ENCODE data around the gene BAX. TPM values are rescaled to one million over a fixed set of nuclear protein-coding genes. Genes with fewer than 3 reads are reported as not detected.

BAX gene
- total and polyA plus RNA-seq, 2 of the 4 experiments (the other 2 are of a cell fraction), result 23.3 to 169 TPM

DNA sequence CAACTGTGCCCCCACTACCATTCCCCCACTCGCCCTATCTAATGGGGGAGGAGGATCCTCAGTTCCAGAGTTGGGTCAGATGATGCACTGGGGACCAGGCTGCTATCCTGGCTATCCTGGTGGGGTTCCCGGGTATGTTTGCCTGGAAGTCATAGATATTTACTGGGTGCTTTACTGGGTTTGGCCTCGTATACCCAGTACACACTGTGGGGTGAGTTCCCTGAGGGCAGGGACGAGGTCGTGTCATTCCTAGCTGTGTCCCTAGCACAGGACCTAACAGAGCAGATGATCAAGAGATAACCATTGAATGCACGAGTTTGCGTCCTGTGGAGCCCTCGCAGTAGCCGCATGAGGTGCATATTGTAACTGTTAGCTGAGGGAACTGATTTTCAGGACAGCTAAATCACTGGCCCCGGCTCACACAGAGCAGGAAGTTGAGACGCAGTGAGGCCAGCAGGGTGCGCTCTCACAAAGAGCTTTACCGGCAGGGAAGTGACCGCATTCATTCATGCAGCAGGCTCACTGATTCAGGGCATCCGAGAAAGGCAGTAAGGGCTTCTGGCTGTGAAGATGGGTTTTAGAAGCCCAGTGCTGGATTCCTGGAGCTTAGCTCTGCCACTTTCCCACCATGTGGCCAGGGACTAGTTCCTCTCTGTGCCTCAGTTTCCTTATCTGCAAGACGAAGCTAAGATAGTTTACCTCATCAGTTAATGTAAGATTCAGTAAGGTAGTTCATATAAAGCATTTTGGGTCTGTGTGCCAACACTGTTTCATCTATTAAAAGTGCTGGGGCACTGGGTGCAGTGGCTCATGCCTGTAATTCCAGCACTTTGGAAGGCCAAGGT lies 45.0 kb downstream of the BAX start:
- H3K4ac ChIP-seq (ENCODE audit: low read depth, low read length), result no peak overlapping the region
- H3K4me2 ChIP-seq (ENCODE audit: low read depth, low read length), result no peak overlapping the region
- H3K14ac ChIP-seq (replicated peaks; ENCODE audit: low read depth, low read length), result no peak overlapping the region
- no peak overlapping the region for H2BK15ac ChIP-seq (ENCODE audit: low read depth, low read length)
- H3K27ac ChIP-seq (ENCODE audit: insufficient read depth, low read length), result no peak overlapping the region
- peaks cover 19% of the 10 kb centered on the region for H4K20me1 ChIP-seq (ENCODE audit: insufficient read depth, low read length)
- H2BK120ac ChIP-seq (ENCODE audit: low read depth, low read length), result no peak overlapping the region
- 58% methylated on average over 11 of the region's 16 CpGs; no CpG with 5 or more reads in 1 of the 2 experiments for WGBS, 2 experiments (ENCODE audit: extremely low coverage in 2 of 2, insufficient read length in 1 of 2)
- intact Hi-C loops (cut with micrococcal nuclease) (loop anchor here (10.0 kb wide), 1 partner anchor 205 kb away; no protein-coding TSS in a partner anchor), in situ Hi-C loops (cut with MboI; ENCODE audit: low sequenced_read_pairs) (no loop called here), dilution Hi-C loops (cut with HindIII; ENCODE audit: low sequenced_read_pairs, unreplicated experiment) (no loop called here)
- 0 out of 2 replicates have a peak overlapping the region, but pooled peaks have one; percentile 61 for H2AK5ac ChIP-seq (ENCODE audit: low read depth, low read length)
- H3K9ac ChIP-seq (ENCODE audit: low read depth, low read length), result no peak overlapping the region
- H3K4me1 ChIP-seq (ENCODE audit: control insufficient read depth, insufficient read depth, low read length), result peaks cover 2% of the 10 kb centered on the region; the same call in 1 of the 2 replicates
- peak; percentile 96 for ATAC-seq (ENCODE audit: low read depth)
- peaks cover 12% of the 10 kb centered on the region for H3K36me3 ChIP-seq (ENCODE audit: control insufficient read depth, insufficient read depth, low read length)
- H2AK9ac ChIP-seq (replicated peaks; ENCODE audit: low read depth, low read length, poor library complexity), result peak overlapping the region; percentile 35
- no peak overlapping the region for H3K4me3 ChIP-seq (ENCODE audit: insufficient read depth, low read depth, low read length)
- H3K23ac ChIP-seq (ENCODE audit: low read depth, low read length), result no peak overlapping the region
- H4K91ac ChIP-seq (ENCODE audit: insufficient read depth, low read depth, low read length), result no peak overlapping the region
- BruUV-seq (replicated peaks), result no TSS peak
- no peak overlapping the region for H4K5ac ChIP-seq (ENCODE audit: low read depth, low read length)
- no peak overlapping the region for H3K56ac ChIP-seq (ENCODE audit: extremely low read depth, insufficient read depth, low read length)
- ChIA-PET POLR2A (ENCODE audit: unreplicated experiment) (no interaction called here), CTCF (interaction anchor here (0.5 to 1.9 kb wide), 8 partner anchors 8 to 98 kb away, joined by 3 to 7 read pairs (median 4); no protein-coding TSS in a partner anchor)
- H2BK5ac ChIP-seq (ENCODE audit: low read depth, low read length, poor library complexity, severe bottlenecking), result no peak overlapping the region
- H2BK20ac ChIP-seq (ENCODE audit: low read depth, low read length), result no peak overlapping the region
- H4K8ac ChIP-seq (ENCODE audit: low read depth in 2 of 2, low read length in 2 of 2), result no peak overlapping the region
- H3K9me1 ChIP-seq (ENCODE audit: insufficient read depth, low read length), result no peaks in the 10 kb centered on the region
- peak; percentile 67 for DNase-seq
- H3K18ac ChIP-seq (ENCODE audit: low read depth, low read length), result no peak overlapping the region
- no peaks in the 10 kb centered on the region for H3K9me3 ChIP-seq (ENCODE audit: control insufficient read depth, insufficient read depth, low read length)
- H2AFZ ChIP-seq (replicated peaks; ENCODE audit: low read length, poor library complexity), result peak overlapping the region; percentile 53
- no peaks in the 10 kb centered on the region for H3K27me3 ChIP-seq (ENCODE audit: control insufficient read depth, insufficient read depth, low read length)
- H3K79me1 ChIP-seq (ENCODE audit: low read depth in 1 of 2, low read length in 2 of 2), result peaks cover 3 to 57% of the 10 kb centered on the region in 2 experiments; a peak in 3 of 4 replicates
- TF ChIP-seq RAD21 (IDR thresholded peaks at IDR 0.05; ENCODE audit: low read length) (peak; percentile 77), MXI1 (IDR thresholded peaks at IDR 0.05; ENCODE audit: borderline replicate concordance, low read depth, low read length) (no peak), POLR2A (IDR thresholded peaks at IDR 0.05; ENCODE audit: low read depth, low read length) (no peak), SMC3 (IDR thresholded peaks at IDR 0.05; ENCODE audit: low read depth, low read length) (peak; percentile 69)
- TF ChIP-seq, protein P1, sequence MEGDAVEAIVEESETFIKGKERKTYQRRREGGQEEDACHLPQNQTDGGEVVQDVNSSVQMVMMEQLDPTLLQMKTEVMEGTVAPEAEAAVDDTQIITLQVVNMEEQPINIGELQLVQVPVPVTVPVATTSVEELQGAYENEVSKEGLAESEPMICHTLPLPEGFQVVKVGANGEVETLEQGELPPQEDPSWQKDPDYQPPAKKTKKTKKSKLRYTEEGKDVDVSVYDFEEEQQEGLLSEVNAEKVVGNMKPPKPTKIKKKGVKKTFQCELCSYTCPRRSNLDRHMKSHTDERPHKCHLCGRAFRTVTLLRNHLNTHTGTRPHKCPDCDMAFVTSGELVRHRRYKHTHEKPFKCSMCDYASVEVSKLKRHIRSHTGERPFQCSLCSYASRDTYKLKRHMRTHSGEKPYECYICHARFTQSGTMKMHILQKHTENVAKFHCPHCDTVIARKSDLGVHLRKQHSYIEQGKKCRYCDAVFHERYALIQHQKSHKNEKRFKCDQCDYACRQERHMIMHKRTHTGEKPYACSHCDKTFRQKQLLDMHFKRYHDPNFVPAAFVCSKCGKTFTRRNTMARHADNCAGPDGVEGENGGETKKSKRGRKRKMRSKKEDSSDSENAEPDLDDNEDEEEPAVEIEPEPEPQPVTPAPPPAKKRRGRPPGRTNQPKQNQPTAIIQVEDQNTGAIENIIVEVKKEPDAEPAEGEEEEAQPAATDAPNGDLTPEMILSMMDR (conservative IDR thresholded peaks at IDR 0.05; ENCODE audit: low read depth, low read length), result peak; percentile 71

Data from IMR-90 (cell line).